A549 (cell line): ENCODE data around the gene UIMC1. TPM values are rescaled to one million over a fixed set of nuclear protein-coding genes. Genes with fewer than 3 reads are reported as not detected.

Experiments used
- ATAC-seq, 2 experiments: fragments of 200-7000 bp in 1 of 2; fragments of >200 bp in 1 of 2; cut with Nextera tagmentation in 1 of 2; cut with Tn5 transposase in 1 of 2; 3 replicates each; pipeline versions ENCODE4 v1.8.0 to v1.9.1; 2018 to 2020; ENCODE audit warnings: mild to moderate bottlenecking in 1 of 2, moderate library complexity in 1 of 2
- CTCF ChIA-PET: fragments of 300-600 bp; sonication (Branson Sonifier 250); formaldehyde crosslinking; extraction: SDS; loops from one replicate; lab custom pipeline; 2021; ENCODE audit warnings: antibody characterized with exemption, inconsistent platforms; lab: Yijun Ruan, JAX
- POLR2A ChIA-PET: fragments of 350-600 bp; formaldehyde crosslinking; extraction: SDS; loops from one replicate; lab custom pipeline; 2021; ENCODE audit warnings: antibody characterized with exemption, inconsistent platforms; lab: Yijun Ruan, JAX
- DNase-seq, 2 experiments: peaks; one replicate each; pipeline versions ENCODE4 v3.0.0 to v3.0.0-alpha.2; 2011 to 2016; ENCODE audit warnings: low read depth in 1 of 2, low spot score in 1 of 2
- FAIRE-seq: peaks from 2 replicates; lab custom pipeline; 2011; peaks lifted over from hg19 to GRCh38; lab: Jason Lieb, UNC
- H3K27ac ChIP-seq, 2 experiments: fragments of >200 bp; sonication (Bioruptor Twin); formaldehyde crosslinking; 3 replicates each; pipeline ENCODE4 v1.5.1; 2016 to 2017
- H3K4me1 ChIP-seq: fragments of >200 bp; sonication (Bioruptor Twin); formaldehyde crosslinking; 3 replicates; pipeline ENCODE4 v1.6.1; 2016
- H3K4me2 ChIP-seq: fragments of >200 bp; sonication (Bioruptor Twin); formaldehyde crosslinking; 3 replicates; pipeline ENCODE4 v1.6.1; 2016
- H3K4me3 ChIP-seq: fragments of >200 bp; sonication (Bioruptor Twin); formaldehyde crosslinking; 3 replicates; pipeline ENCODE4 v1.5.1; 2016
- H3K9me3 ChIP-seq: fragments of >200 bp; sonication (Bioruptor Twin); formaldehyde crosslinking; 3 replicates; pipeline ENCODE4 v1.6.1; 2016
- BCL3 ChIP-seq: fragments of >200 bp; sonication (Bioruptor Twin); formaldehyde crosslinking; IDR thresholded peaks from 3 replicates; pipeline ENCODE4 v1.6.1; 2016
- CEBPB ChIP-seq, 2 experiments: fragments of >200 bp in 1 of 2; sonication (Bioruptor Twin) in 1 of 2; formaldehyde crosslinking in 1 of 2; IDR thresholded peaks; 2 replicates each; pipeline ENCODE4 v1.6.1; 2012 to 2016
- CHD2 ChIP-seq: fragments of 150-350 bp; IDR thresholded peaks from 2 replicates; pipeline ENCODE4 v1.6.1; 2014; ENCODE audit warnings: low read length; ENCODE audit not compliant: partially characterized antibody
- CTCF ChIP-seq: fragments of >200 bp; sonication (Bioruptor Twin); formaldehyde crosslinking; IDR thresholded peaks from 3 replicates; pipeline ENCODE4 v1.5.1; 2016
- E2F6 ChIP-seq: IDR thresholded peaks from 2 replicates; pipeline ENCODE4 v1.6.1; 2012; ENCODE audit warnings: low read depth, borderline replicate concordance
- EHMT2 ChIP-seq: fragments of 200-600 bp; sonication (generic); IDR thresholded peaks from 2 replicates; pipeline ENCODE4 v1.6.1; 2016; ENCODE audit warnings: antibody characterized with exemption, low read depth, mild to moderate bottlenecking, moderate library complexity
- EP300 ChIP-seq, 2 experiments: fragments of >200 bp; sonication (Bioruptor Twin); formaldehyde crosslinking; IDR thresholded peaks; 2 replicates in 1 of 2; 3 replicates in 1 of 2; pipeline ENCODE4 v1.6.1; 2016 to 2017
- ESRRA ChIP-seq: fragments of 150-350 bp; IDR thresholded peaks from 2 replicates; pipeline ENCODE4 v1.6.1; 2014; ENCODE audit warnings: mild to moderate bottlenecking, low read length, borderline replicate concordance
- HMGXB4 ChIP-seq: fragments of 250-450 bp; sonication (Bioruptor Pico); IDR thresholded peaks from 2 replicates; pipeline ENCODE4 v1.5.0; 2021; ENCODE audit warnings: mild to moderate bottlenecking, moderate library complexity, borderline replicate concordance
- HOXB13 ChIP-seq: fragments of 250-450 bp; sonication (Bioruptor Pico); IDR thresholded peaks from 2 replicates; pipeline ENCODE4 v1.5.0; 2020; ENCODE audit warnings: low read depth, mild to moderate bottlenecking, moderate library complexity
- HOXB5 ChIP-seq: fragments of 250-450 bp; sonication (Bioruptor Pico); IDR thresholded peaks from 2 replicates; pipeline ENCODE4 v1.5.0; 2020; ENCODE audit warnings: mild to moderate bottlenecking, moderate library complexity
- JUNB ChIP-seq: fragments of >200 bp; sonication (Bioruptor Twin); formaldehyde crosslinking; IDR thresholded peaks from 2 replicates; pipeline ENCODE4 v1.6.1; 2016
- MAFK ChIP-seq: fragments of 450-650 bp; IDR thresholded peaks from 2 replicates; pipeline ENCODE4 v1.6.1; 2014; ENCODE audit not compliant: partially characterized antibody
- MAX ChIP-seq: IDR thresholded peaks from 2 replicates; pipeline ENCODE4 v1.6.1; 2012
- PBX3 ChIP-seq: IDR thresholded peaks from 2 replicates; pipeline ENCODE4 v1.6.1; 2012
- POLR2A ChIP-seq: IDR thresholded peaks from 2 replicates; pipeline ENCODE4 v1.6.1; 2012; ENCODE audit warnings: mild to moderate bottlenecking, low read length
- POLR2AphosphoS2 ChIP-seq: conservative IDR thresholded peaks from 2 replicates; pipeline ENCODE4 v1.6.1; 2012; ENCODE audit warnings: low read length, improper control_type of control experiment, inconsistent platforms
- RAD21 ChIP-seq, 2 experiments: fragments of >200 bp in 1 of 2; sonication (Bioruptor Twin) in 1 of 2; formaldehyde crosslinking in 1 of 2; IDR thresholded peaks in 1 of 2; conservative IDR thresholded peaks in 1 of 2; 2 replicates in 1 of 2; 3 replicates in 1 of 2; pipeline ENCODE4 v1.6.1; 2012 to 2018; ENCODE audit warnings: inconsistent platforms in 1 of 2
- RARB ChIP-seq: fragments of 250-450 bp; sonication (Bioruptor Pico); IDR thresholded peaks from 2 replicates; pipeline ENCODE4 v1.8.0; 2021; ENCODE audit warnings: mild to moderate bottlenecking, moderate library complexity
- REST ChIP-seq: fragments of 200-600 bp; sonication (generic); IDR thresholded peaks from 2 replicates; pipeline ENCODE4 v1.6.1; 2016; ENCODE audit warnings: antibody characterized with exemption, mild to moderate bottlenecking, moderate library complexity
- RFX5 ChIP-seq: fragments of 450-650 bp; IDR thresholded peaks from 2 replicates; pipeline ENCODE4 v1.7.1; 2014; ENCODE audit warnings: antibody characterized with exemption, mild to moderate bottlenecking, moderate library complexity
- RNF2 ChIP-seq: fragments of 200-600 bp; sonication (generic); IDR thresholded peaks from 2 replicates; pipeline ENCODE4 v1.6.1; 2016; ENCODE audit warnings: low read depth, mild to moderate bottlenecking, antibody characterized with exemption, moderate library complexity, borderline replicate concordance
- USF2 ChIP-seq: fragments of 450-650 bp; IDR thresholded peaks from 2 replicates; pipeline ENCODE4 v1.6.1; 2014; ENCODE audit warnings: antibody characterized with exemption
- ZC3H11A ChIP-seq: fragments of 450-650 bp; IDR thresholded peaks from 2 replicates; pipeline ENCODE4 v1.6.1; 2014; ENCODE audit warnings: antibody characterized with exemption, mild to moderate bottlenecking
- WGBS: methylation state at CpG from one replicate; pipeline ENCODE4 v1.1.6; 2017; ENCODE audit errors: missing lambda C conversion rate; 5-methylcytosine and 5-hydroxymethylcytosine counted together
- polyA plus RNA-seq, 4 experiments: library from polyadenylated mRNA; depleted of rRNA in 3 of 4; stranded (reverse); fragments of >200 nt; fragmentation: RNase III in 1 of 4; extraction: RNeasy Plus Mini Kit Qiagen cat#74134 plus additional on column Dnase treatment in 1 of 4; gene quantifications; 2 replicates in 3 of 4; 3 replicates in 1 of 4; pipeline ENCODE4 v1.2.3, GENCODE V29; 2011 to 2017

UIMC1 gene
- polyA plus RNA-seq, 2 of the 4 experiments (the other 2 are of a cell fraction): 47.8 to 52.5 TPM

GRCh38 chr5:176878463-176878862, 128.1 kb downstream of the UIMC1 start:
- POLR2A ChIA-PET: no interaction called here
- CTCF ChIA-PET: interaction anchor here (0.7 to 2.7 kb wide), 5 partner anchors 8 to 220 kb away, joined by 3 to 8 read pairs (median 6); no protein-coding TSS in a partner anchor
- TF ChIP-seq CHD2 (no peak), HOXB13 (no peak), HMGXB4 (CRISPR knock-in tag) (no peak), CEBPB (IDR thresholded peaks at IDR 0.05) (no peak), MAFK (no peak), MAX (no peak), HOXB5 (CRISPR knock-in tag) (no peak), EHMT2 (no peak), RAD21 (conservative IDR thresholded peaks at IDR 0.05 in 1 of 2, IDR thresholded peaks at IDR 0.05 in 1 of 2) (no peak), PBX3 (no peak), EP300 (IDR thresholded peaks at IDR 0.05) (no peak), RFX5 (no peak), BCL3 (no peak), POLR2AphosphoS2 (no peak), JUNB (no peak), USF2 (no peak), RARB (CRISPR knock-in tag) (no peak), POLR2A (no peak)
- TF ChIP-seq, all 56 proteins: peak for 0
- ATAC-seq: no peak
- DNase-seq: no peak
- Histone ChIP-seq H3K4me2 (no peak overlapping the region), H3K4me3 (no peak overlapping the region), H3K27ac (no peak overlapping the region), H3K9me3 (no peaks in the 10 kb centered on the region), H3K4me1 (no peaks in the 10 kb centered on the region)
- 73% methylated on average over 12 of the region's 12 CpGs for WGBS
- no peak for FAIRE-seq

- ChIA-PET POLR2A (no interaction called here), CTCF (interaction anchor here (1.2 to 2.0 kb wide), 3 partner anchors 23 to 219 kb away, joined by 3 to 6 read pairs (median 5); no protein-coding TSS in a partner anchor)
- Histone ChIP-seq H3K4me3 (no peak overlapping the region), H3K4me2 (no peak overlapping the region), H3K4me1 (no peaks in the 10 kb centered on the region), H3K9me3 (no peaks in the 10 kb centered on the region), H3K27ac (no peak overlapping the region)
- 76% methylated on average over 13 of the region's 21 CpGs for WGBS
- DNase-seq (no peak), FAIRE-seq (no peak), ATAC-seq (no peak)
- no peak for TF ChIP-seq ESRRA
- TF ChIP-seq ZC3H11A: no peak
- TF ChIP-seq RNF2: no peak
- no peak for TF ChIP-seq EHMT2
- no peak for TF ChIP-seq REST
- no peak for TF ChIP-seq BCL3
- TF ChIP-seq CTCF: no peak
- no peak for TF ChIP-seq E2F6
Observed at GRCh38 chr5:176877793-176878331, 128.7 kb downstream of the UIMC1 start.
